ENCODE data around the gene CAPN10. TPM values are rescaled to one million over a fixed set of nuclear protein-coding genes. Genes with fewer than 3 reads are reported as not detected.

The CAPN10 gene
- total and polyA plus RNA-seq, 2 experiments from 2014 or later: 24.2 to 28.8 TPM

- Histone ChIP-seq H3K27me3 (no peaks in the 10 kb centered on the region), H3K27ac (no peak overlapping the region), H3K4me3 (no peak overlapping the region), H2AFZ (no peak overlapping the region), H3K36me3 (replicated peaks; ENCODE audit: insufficient read depth, low read depth) (no peaks in the 10 kb centered on the region), H3K4me1 (ENCODE audit: insufficient read depth) (peaks cover 4% of the 10 kb centered on the region), H3K9me3 (ENCODE audit: low read depth) (no peaks in the 10 kb centered on the region), H3K79me2 (no peaks in the 10 kb centered on the region), H4K20me1 (ENCODE audit: insufficient read depth, poor library complexity, severe bottlenecking) (no peaks in the 10 kb centered on the region), H3K4me2 (no peak overlapping the region), H3K9me2 (replicated peaks; ENCODE audit: insufficient read depth) (no peaks in the 10 kb centered on the region)
- 80% methylated on average over 34 of the region's 37 CpGs for WGBS (ENCODE audit: low lambda C conversion rate, missing lambda C conversion rate)
- DNase-seq (ENCODE audit: low spot score): no peak
- TF ChIP-seq CTCF (IDR thresholded peaks at IDR 0.05; ENCODE audit: poor library complexity): no peak
- no peak for TF ChIP-seq EZH2 (IDR thresholded peaks at IDR 0.05; ENCODE audit: borderline replicate concordance)
- TF ChIP-seq EZH2phosphoT487 (IDR thresholded peaks at IDR 0.05; ENCODE audit: low read depth, severe bottlenecking, unreplicated experiment): no peak
Observed at GRCh38 chr2:240622531-240623235, 36.1 kb downstream of the CAPN10 start.

GRCh38 chr2:240623531-240624010 lies 37.0 kb downstream of the CAPN10 start:
- H3K27ac ChIP-seq: no peak overlapping the region
- no peaks in the 10 kb centered on the region for H3K9me2 ChIP-seq (replicated peaks; ENCODE audit: insufficient read depth)
- no peak overlapping the region for H3K4me2 ChIP-seq
- no peak for DNase-seq (ENCODE audit: low spot score)
- WGBS (ENCODE audit: low lambda C conversion rate, missing lambda C conversion rate): 96% methylated on average over 4 of the region's 10 CpGs
- no peak overlapping the region for H2AFZ ChIP-seq
- no peaks in the 10 kb centered on the region for H3K36me3 ChIP-seq (replicated peaks; ENCODE audit: insufficient read depth, low read depth)
- H3K4me1 ChIP-seq (ENCODE audit: insufficient read depth): peaks cover 4% of the 10 kb centered on the region
- no peaks in the 10 kb centered on the region for H3K27me3 ChIP-seq
- H3K9me3 ChIP-seq (ENCODE audit: low read depth): no peaks in the 10 kb centered on the region
- TF ChIP-seq EZH2phosphoT487 (IDR thresholded peaks at IDR 0.05; ENCODE audit: low read depth, severe bottlenecking, unreplicated experiment) (no peak), CTCF (IDR thresholded peaks at IDR 0.05; ENCODE audit: poor library complexity) (no peak), EZH2 (IDR thresholded peaks at IDR 0.05; ENCODE audit: borderline replicate concordance) (no peak)
- no peaks in the 10 kb centered on the region for H4K20me1 ChIP-seq (ENCODE audit: insufficient read depth, poor library complexity, severe bottlenecking)
- H3K4me3 ChIP-seq: no peak overlapping the region
- H3K79me2 ChIP-seq: no peaks in the 10 kb centered on the region

GRCh38 chr2:240624011-240624949 lies 37.7 kb downstream of the CAPN10 start:
- no peaks in the 10 kb centered on the region for H4K20me1 ChIP-seq (ENCODE audit: insufficient read depth, poor library complexity, severe bottlenecking)
- H2AFZ ChIP-seq: no peak overlapping the region
- no peak for TF ChIP-seq CTCF (IDR thresholded peaks at IDR 0.05; ENCODE audit: poor library complexity)
- TF ChIP-seq EZH2phosphoT487 (IDR thresholded peaks at IDR 0.05; ENCODE audit: low read depth, severe bottlenecking, unreplicated experiment): no peak
- no peak for TF ChIP-seq EZH2 (IDR thresholded peaks at IDR 0.05; ENCODE audit: borderline replicate concordance)
- H3K4me2 ChIP-seq: no peak overlapping the region
- H3K4me1 ChIP-seq (ENCODE audit: insufficient read depth): peaks cover 4% of the 10 kb centered on the region
- no peaks in the 10 kb centered on the region for H3K9me2 ChIP-seq (replicated peaks; ENCODE audit: insufficient read depth)
- H3K79me2 ChIP-seq: no peaks in the 10 kb centered on the region
- WGBS (ENCODE audit: low lambda C conversion rate, missing lambda C conversion rate): 77% methylated on average over 20 of the region's 24 CpGs
- H3K27ac ChIP-seq: no peak overlapping the region
- no peaks in the 10 kb centered on the region for H3K9me3 ChIP-seq (ENCODE audit: low read depth)
- H3K27me3 ChIP-seq: no peaks in the 10 kb centered on the region
- H3K4me3 ChIP-seq: no peak overlapping the region
- H3K36me3 ChIP-seq (replicated peaks; ENCODE audit: insufficient read depth, low read depth): no peaks in the 10 kb centered on the region
- DNase-seq (ENCODE audit: low spot score): no peak
